ENCODE data around the gene DTNA. TPM values are rescaled to one million over a fixed set of nuclear protein-coding genes. Genes with fewer than 3 reads are reported as not detected.

The DTNA gene
- total and polyA plus RNA-seq, 2 of the 8 experiments (the other 6 are each of a cell fraction or from before 2014, with no cell fraction given) = 30.2 to 32.7 TPM

DNA sequence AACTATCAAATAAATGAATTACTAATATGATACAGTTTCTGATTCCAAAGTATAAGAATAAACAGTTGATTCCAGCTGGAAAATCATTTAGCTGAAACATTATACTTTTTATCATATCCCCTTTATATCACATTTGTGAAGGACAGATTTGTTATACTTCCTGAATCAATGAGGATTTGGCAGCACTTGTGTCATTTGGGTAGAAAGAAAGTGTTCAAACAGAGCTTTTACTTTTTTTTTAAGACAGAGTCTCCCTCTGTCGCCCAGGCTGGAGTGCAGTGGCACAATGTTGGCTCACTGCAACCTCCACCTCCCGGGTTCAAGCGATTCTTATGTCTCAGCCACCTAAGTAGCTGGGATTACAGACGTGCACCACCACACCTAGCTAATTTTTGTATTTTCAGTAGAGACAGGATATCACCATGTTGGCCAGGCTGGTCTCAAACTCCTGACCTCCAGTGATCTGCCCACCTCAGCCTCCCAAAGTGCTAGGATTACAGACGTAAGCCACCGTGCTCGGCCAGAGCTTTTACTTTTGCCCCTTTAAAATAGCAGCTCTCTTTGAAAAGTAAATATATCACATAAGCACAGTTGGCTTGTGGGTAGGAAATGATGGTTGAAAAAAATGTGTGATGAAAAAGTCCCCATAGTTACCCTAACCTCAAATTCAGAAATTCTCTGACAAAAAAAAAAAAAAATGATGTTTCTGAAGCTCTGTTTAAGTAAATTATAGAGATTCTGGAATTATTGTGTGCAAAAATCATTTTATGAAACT lies 95.2 kb downstream of the DTNA start:
- Histone ChIP-seq H4K20me1 (replicated peaks in 1 of 2; ENCODE audit: control insufficient read depth in 1 of 2, insufficient read depth in 2 of 2, low read length in 2 of 2) (no peaks in the 10 kb centered on the region), H3K4me2 (ENCODE audit: insufficient read depth in 1 of 2, low read depth in 2 of 2, low read length in 2 of 2) (no peak overlapping the region), H3K56ac (replicated peaks; ENCODE audit: insufficient read length, low read depth, low read length) (no peak overlapping the region), H3K4me1 (replicated peaks in 1 of 4; ENCODE audit: control insufficient read depth in 3 of 4, insufficient read depth in 4 of 4, low read length in 3 of 4) (peaks cover 0 to 14% (median 9%) of the 10 kb centered on the region in 4 experiments; a peak in 2 of 7 replicates), H4K91ac (replicated peaks; ENCODE audit: insufficient read length, low read length) (no peak overlapping the region), H3K79me2 (ENCODE audit: control insufficient read depth in 1 of 2, insufficient read depth in 2 of 2, low read length in 2 of 2) (no peaks in the 10 kb centered on the region), H2BK120ac (replicated peaks; ENCODE audit: low read depth, low read length) (no peak overlapping the region), H3K18ac (ENCODE audit: extremely low read depth, low read length) (no peak overlapping the region), H2BK5ac (ENCODE audit: low read depth, low read length) (no peak overlapping the region), H2AK5ac (ENCODE audit: low read depth, low read length) (no peak overlapping the region), H4K8ac (ENCODE audit: extremely low read depth, insufficient read depth, low read length) (no peak overlapping the region; the same call in 1 of the 2 replicates), H3K4ac (replicated peaks; ENCODE audit: insufficient read length, low read depth, low read length) (no peak overlapping the region), H3K36me3 (ENCODE audit: control insufficient read depth in 2 of 4, insufficient read depth in 4 of 4, low read length in 3 of 4) (no peaks in the 10 kb centered on the region), H3K27me3 (replicated peaks in 1 of 4; ENCODE audit: control insufficient read depth in 3 of 4, extremely low read depth in 1 of 4, insufficient read depth in 3 of 4, low read length in 3 of 4) (no peaks in the 10 kb centered on the region), H2BK20ac (ENCODE audit: low read length) (no peak overlapping the region), H3K4me3 (ENCODE audit: extremely low read depth in 1 of 4, insufficient read depth in 2 of 4, low read depth in 3 of 4, low read length in 4 of 4) (no peak overlapping the region), H3K9me3 (ENCODE audit: insufficient read depth in 2 of 2, low read depth in 1 of 2, low read length in 1 of 2) (no peaks in the 10 kb centered on the region), H2AFZ (ENCODE audit: low read length) (no peak overlapping the region), H3K27ac (ENCODE audit: low read depth, low read length) (no peak overlapping the region), H3K14ac (ENCODE audit: insufficient read length) (no peak overlapping the region), H3K23ac (ENCODE audit: insufficient read length) (no peak overlapping the region), H2BK15ac (ENCODE audit: low read length) (no peak overlapping the region), H4K5ac (ENCODE audit: insufficient read length, low read depth, low read length) (no peak overlapping the region), H3K9ac (replicated peaks in 1 of 4; ENCODE audit: extremely low read depth in 1 of 4, low read depth in 3 of 4, low read length in 3 of 4) (no peak overlapping the region), H2BK12ac (ENCODE audit: low read depth, low read length) (no peak overlapping the region; the same call in 1 of the 2 replicates), H3K79me1 (ENCODE audit: low read depth, low read length) (no peaks in the 10 kb centered on the region), H3K23me2 (ENCODE audit: low read depth, low read length) (no peaks in the 10 kb centered on the region)
- no peak for FAIRE-seq
- no peak for DNase-seq (ENCODE audit: low read depth in 1 of 2, low spot score in 2 of 2)
- POLR2A ChIA-PET (ENCODE audit: partially characterized antibody) = no interaction called here
- WGBS, 2 experiments (ENCODE audit: extremely low coverage in 1 of 2, insufficient coverage in 1 of 2, insufficient read length in 1 of 2, insufficient replicate concordance in 2 of 2, low coverage in 1 of 2, low lambda C conversion rate in 2 of 2, missing lambda C conversion rate in 1 of 2) = 85% methylated on average over 7 of the region's 7 CpGs; no CpG with 5 or more reads in 1 of the 2 experiments
- CTCF ChIA-PET (ENCODE audit: partially characterized antibody) = interaction anchor here (1.1 to 2.6 kb wide), 2 partner anchors 15 to 144 kb away, joined by 7 to 9 read pairs; no protein-coding TSS in a partner anchor
- TF ChIP-seq ATF3 (IDR thresholded peaks at IDR 0.05; ENCODE audit: insufficient read depth, low read depth, low read length) = no peak
- no peak for TF ChIP-seq KDM4A (IDR thresholded peaks at IDR 0.05; ENCODE audit: low read depth, low read length, severe bottlenecking)
- no peak for TF ChIP-seq CEBPB (IDR thresholded peaks at IDR 0.05; ENCODE audit: low read depth, low read length)
- no peak for TF ChIP-seq POLR2AphosphoS5 (IDR thresholded peaks at IDR 0.05; ENCODE audit: low read depth, low read length)
- TF ChIP-seq SAP30 (IDR thresholded peaks at IDR 0.05; ENCODE audit: insufficient read depth, insufficient replicate concordance, low read length) = no peak
- no peak for TF ChIP-seq POLR2A (IDR thresholded peaks at IDR 0.05; ENCODE audit: control extremely low read depth in 1 of 2, low read depth in 2 of 2, low read length in 2 of 2)
- TF ChIP-seq RNF2 (IDR thresholded peaks at IDR 0.05; ENCODE audit: borderline replicate concordance, low read depth, low read length, missing control alignments, poor library complexity, severe bottlenecking) = no peak
- no peak for TF ChIP-seq ZNF274 (IDR thresholded peaks at IDR 0.05; ENCODE audit: borderline replicate concordance, extremely low read depth, low read length)
- TF ChIP-seq, protein P1, sequence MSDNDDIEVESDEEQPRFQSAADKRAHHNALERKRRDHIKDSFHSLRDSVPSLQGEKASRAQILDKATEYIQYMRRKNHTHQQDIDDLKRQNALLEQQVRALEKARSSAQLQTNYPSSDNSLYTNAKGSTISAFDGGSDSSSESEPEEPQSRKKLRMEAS (IDR thresholded peaks at IDR 0.05) = no peak
- no peak for TF ChIP-seq SIX5 (IDR thresholded peaks at IDR 0.05; ENCODE audit: low read depth, low read length)
- TF ChIP-seq PHF8 (conservative IDR thresholded peaks at IDR 0.05; ENCODE audit: low read depth, low read length) = no peak
- TF ChIP-seq TAF7 (optimal IDR thresholded peaks at IDR 0.05; ENCODE audit: borderline replicate concordance, low read depth, low read length) = no peak
